Body of pancreas (tissue), 2 donors: ENCODE measurements around the gene NLRP9. TPM values are rescaled to one million over a fixed set of nuclear protein-coding genes. Genes with fewer than 3 reads are reported as not detected.

Source experiments
- small RNA-seq: library from RNA; depleted of rRNA; stranded (forward); fragments of <200 nt; gene quantifications from one replicate; pipeline ENCODE3, GENCODE V24; 2016
- total RNA-seq, 2 donors: library from RNA; depleted of rRNA; stranded (reverse); fragments of >200 nt; gene quantifications; one replicate each; pipeline ENCODE4 v1.1.0, GENCODE V29; 2016

Gene NLRP9
- total RNA-seq, 2 donors from 2014 or later, result not detected

Small RNA genes lying within 50 kb of the gene (small RNA-seq; reads per million reads assigned to genes)
- gene AC010525.2, result not detected

Other genes starting within 250 kb of the NLRP9 start
- gene SSC5D, start 250.0 kb downstream of the NLRP9 start, total RNA-seq, result 1 to 10 TPM; 2.6 to 3.3 TPM
- not detected for gene SBK2, start 201.3 kb downstream of the NLRP9 start, total RNA-seq
- not detected for gene SBK3, start 192.9 kb downstream of the NLRP9 start, total RNA-seq
- 1 to 10 TPM; 3.3 to 6.2 TPM for gene ZNF579, start 157.6 kb downstream of the NLRP9 start, total RNA-seq
- gene FIZ1, start 138.9 kb downstream of the NLRP9 start, total RNA-seq, result 10 to 100 TPM in 1 of 2 donors, 1 to 10 TPM in 1; 5.7 to 13.5 TPM
- gene ZNF524, start 138.1 kb downstream of the NLRP9 start, total RNA-seq, result 10 to 100 TPM; 29.7 to 45.4 TPM
- gene ZNF865, start 132.8 kb downstream of the NLRP9 start, total RNA-seq, result 10 to 100 TPM in 1 of 2 donors, 1 to 10 TPM in 1; 6.5 to 14.8 TPM
- 1 to 10 TPM; 6.9 to 9.6 TPM for gene ZNF784, start 113.8 kb downstream of the NLRP9 start, total RNA-seq
- gene ZNF580, start 97.4 kb downstream of the NLRP9 start, total RNA-seq, result 10 to 100 TPM; 29.7 to 36.1 TPM
- 10 to 100 TPM; 16.8 to 20.2 TPM for gene ZNF581, start 94.8 kb downstream of the NLRP9 start, total RNA-seq
- 10 to 100 TPM in 1 of 2 donors, 1 to 10 TPM in 1; 5.9 to 15.0 TPM for gene CCDC106, start 90.2 kb downstream of the NLRP9 start, total RNA-seq
- 100 to 1,000 TPM in 1 of 2 donors, 10 to 100 TPM in 1; 53.4 to 106 TPM for gene U2AF2, start 83.4 kb downstream of the NLRP9 start, total RNA-seq
- 10 to 100 TPM; 52.1 to 52.4 TPM for gene EPN1, start 63.2 kb downstream of the NLRP9 start, total RNA-seq
- gene RFPL4A, start 20.7 kb upstream of the NLRP9 start, total RNA-seq, result not detected
- gene RFPL4AL1, start 30.7 kb upstream of the NLRP9 start, total RNA-seq, result 1 to 10 TPM in 1 of 2 donors, not detected in 1; 2.3 TPM
- not detected for gene NLRP11, start 93.6 kb upstream of the NLRP9 start, total RNA-seq
- gene NLRP4, start 98.1 kb upstream of the NLRP9 start, total RNA-seq, result not detected
- gene NLRP13, start 193.9 kb upstream of the NLRP9 start, total RNA-seq, result not detected
- not detected for gene NLRP8, start 209.4 kb upstream of the NLRP9 start, total RNA-seq
- gene NLRP5, start 248.4 kb upstream of the NLRP9 start, total RNA-seq, result not detected